ENCODE measurements around the gene CDH20.

- TF ChIP-seq POLR2A (IDR thresholded peaks at IDR 0.05): no peak
- no peak for TF ChIP-seq CTCF (IDR thresholded peaks at IDR 0.05)
Measured at GRCh38 chr18:61554946-61555361, 221.7 kb downstream of the CDH20 start.

Measured in Peyer's patch (tissue), 4 donors.